ENCODE data around the gene FOXD4. TPM values are rescaled to one million over a fixed set of nuclear protein-coding genes. Genes with fewer than 3 reads are reported as not detected.
"Not testable (repeated sequence)": the region's sequence is repeated elsewhere in the genome, so short reads cannot be mapped to it uniquely, and the experiment has no call there.

Gene FOXD4
- total RNA-seq, 1 donor from 2014 or later = 0.13 TPM

- peaks cover 23% of the 10 kb centered on the region for H3K27me3 ChIP-seq (ENCODE audit: control insufficient read depth, insufficient read depth, low read length)
- H3K36me3 ChIP-seq (ENCODE audit: control insufficient read depth, insufficient read depth, low read length); DNase-seq (ENCODE audit: low read depth); H3K4me3 ChIP-seq (ENCODE audit: low read depth, low read length): not testable (repeated sequence)
Measured at GRCh38 chr9:108742-109495, 9.3 kb downstream of the FOXD4 start.

GRCh38 chr9:105991-106390 lies 12.2 kb downstream of the FOXD4 start:
- H3K36me3 ChIP-seq (ENCODE audit: control insufficient read depth, insufficient read depth, low read length); H3K27me3 ChIP-seq (ENCODE audit: control insufficient read depth, insufficient read depth, low read length); H3K4me3 ChIP-seq (ENCODE audit: low read depth, low read length); DNase-seq (ENCODE audit: low read depth): not testable (repeated sequence)

- H3K27me3 ChIP-seq (ENCODE audit: control insufficient read depth, insufficient read depth, low read length); H3K36me3 ChIP-seq (ENCODE audit: control insufficient read depth, insufficient read depth, low read length); H3K4me3 ChIP-seq (ENCODE audit: low read depth, low read length); DNase-seq (ENCODE audit: low read depth): not testable (repeated sequence)
Measured at GRCh38 chr9:100430-100829, 17.8 kb downstream of the FOXD4 start.

- H3K27me3 ChIP-seq (ENCODE audit: control insufficient read depth, insufficient read depth, low read length); DNase-seq (ENCODE audit: low read depth); H3K36me3 ChIP-seq (ENCODE audit: control insufficient read depth, insufficient read depth, low read length): not testable (repeated sequence)
Measured at GRCh38 chr9:99867-100266, 18.4 kb downstream of the FOXD4 start.

GRCh38 chr9:98775-99174 lies 19.4 kb downstream of the FOXD4 start:
- not testable (repeated sequence) for H3K4me3 ChIP-seq (ENCODE audit: low read depth, low read length); DNase-seq (ENCODE audit: low read depth); H3K36me3 ChIP-seq (ENCODE audit: control insufficient read depth, insufficient read depth, low read length); H3K27me3 ChIP-seq (ENCODE audit: control insufficient read depth, insufficient read depth, low read length)

More at GRCh38 chr9:99867-100266, 18.4 kb downstream of the FOXD4 start:
- not testable (repeated sequence) for H3K4me3 ChIP-seq (ENCODE audit: low read depth, low read length)

GRCh38 chr9:94992-95391 lies 23.2 kb downstream of the FOXD4 start:
- not testable (repeated sequence) for H3K4me3 ChIP-seq (ENCODE audit: low read depth, low read length); H3K27me3 ChIP-seq (ENCODE audit: control insufficient read depth, insufficient read depth, low read length); DNase-seq (ENCODE audit: low read depth); H3K36me3 ChIP-seq (ENCODE audit: control insufficient read depth, insufficient read depth, low read length)

- not testable (repeated sequence) for H3K36me3 ChIP-seq (ENCODE audit: control insufficient read depth, insufficient read depth, low read length); H3K27me3 ChIP-seq (ENCODE audit: control insufficient read depth, insufficient read depth, low read length); DNase-seq (ENCODE audit: low read depth); H3K4me3 ChIP-seq (ENCODE audit: low read depth, low read length)
Measured at GRCh38 chr9:94323-94722, 23.9 kb downstream of the FOXD4 start.

GRCh38 chr9:93909-94308 lies 24.3 kb downstream of the FOXD4 start:
- H3K27me3 ChIP-seq (ENCODE audit: control insufficient read depth, insufficient read depth, low read length); DNase-seq (ENCODE audit: low read depth); H3K4me3 ChIP-seq (ENCODE audit: low read depth, low read length); H3K36me3 ChIP-seq (ENCODE audit: control insufficient read depth, insufficient read depth, low read length): not testable (repeated sequence)

GRCh38 chr9:90851-91250 lies 27.4 kb downstream of the FOXD4 start:
- DNase-seq (ENCODE audit: low read depth); H3K4me3 ChIP-seq (ENCODE audit: low read depth, low read length); H3K36me3 ChIP-seq (ENCODE audit: control insufficient read depth, insufficient read depth, low read length); H3K27me3 ChIP-seq (ENCODE audit: control insufficient read depth, insufficient read depth, low read length): not testable (repeated sequence)

GRCh38 chr9:88396-89037 lies 29.7 kb downstream of the FOXD4 start:
- not testable (repeated sequence) for H3K36me3 ChIP-seq (ENCODE audit: control insufficient read depth, insufficient read depth, low read length); H3K27me3 ChIP-seq (ENCODE audit: control insufficient read depth, insufficient read depth, low read length); DNase-seq (ENCODE audit: low read depth); H3K4me3 ChIP-seq (ENCODE audit: low read depth, low read length)

GRCh38 chr9:87860-88259 lies 30.4 kb downstream of the FOXD4 start:
- not testable (repeated sequence) for DNase-seq (ENCODE audit: low read depth); H3K4me3 ChIP-seq (ENCODE audit: low read depth, low read length); H3K36me3 ChIP-seq (ENCODE audit: control insufficient read depth, insufficient read depth, low read length); H3K27me3 ChIP-seq (ENCODE audit: control insufficient read depth, insufficient read depth, low read length)

- H3K4me3 ChIP-seq (ENCODE audit: low read depth, low read length); DNase-seq (ENCODE audit: low read depth); H3K27me3 ChIP-seq (ENCODE audit: control insufficient read depth, insufficient read depth, low read length); H3K36me3 ChIP-seq (ENCODE audit: control insufficient read depth, insufficient read depth, low read length): not testable (repeated sequence)
Measured at GRCh38 chr9:87105-87504, 31.1 kb downstream of the FOXD4 start.

- not testable (repeated sequence) for H3K27me3 ChIP-seq (ENCODE audit: control insufficient read depth, insufficient read depth, low read length); H3K4me3 ChIP-seq (ENCODE audit: low read depth, low read length); H3K36me3 ChIP-seq (ENCODE audit: control insufficient read depth, insufficient read depth, low read length); DNase-seq (ENCODE audit: low read depth)
Measured at GRCh38 chr9:86697-87096, 31.5 kb downstream of the FOXD4 start.

- not testable (repeated sequence) for H3K27me3 ChIP-seq (ENCODE audit: control insufficient read depth, insufficient read depth, low read length); DNase-seq (ENCODE audit: low read depth); H3K36me3 ChIP-seq (ENCODE audit: control insufficient read depth, insufficient read depth, low read length); H3K4me3 ChIP-seq (ENCODE audit: low read depth, low read length)
Measured at GRCh38 chr9:82932-83689, 35.1 kb downstream of the FOXD4 start.

GRCh38 chr9:78333-78732 lies 39.9 kb downstream of the FOXD4 start:
- not testable (repeated sequence) for H3K36me3 ChIP-seq (ENCODE audit: control insufficient read depth, insufficient read depth, low read length); DNase-seq (ENCODE audit: low read depth); H3K4me3 ChIP-seq (ENCODE audit: low read depth, low read length); H3K27me3 ChIP-seq (ENCODE audit: control insufficient read depth, insufficient read depth, low read length)
